GM21390 (cell line): ENCODE data around the gene CCDC27.
A peak's percentile ranks its signal among the peaks of the same experiment; 100 is the strongest.

ENCODE experiments used
- ATAC-seq: cut with Tn5 transposase; IDR thresholded peaks from one replicate; pipeline ENCODE4 v1.9.1; 2021; ENCODE audit not compliant: unreplicated experiment

Gene CCDC27

DNA sequence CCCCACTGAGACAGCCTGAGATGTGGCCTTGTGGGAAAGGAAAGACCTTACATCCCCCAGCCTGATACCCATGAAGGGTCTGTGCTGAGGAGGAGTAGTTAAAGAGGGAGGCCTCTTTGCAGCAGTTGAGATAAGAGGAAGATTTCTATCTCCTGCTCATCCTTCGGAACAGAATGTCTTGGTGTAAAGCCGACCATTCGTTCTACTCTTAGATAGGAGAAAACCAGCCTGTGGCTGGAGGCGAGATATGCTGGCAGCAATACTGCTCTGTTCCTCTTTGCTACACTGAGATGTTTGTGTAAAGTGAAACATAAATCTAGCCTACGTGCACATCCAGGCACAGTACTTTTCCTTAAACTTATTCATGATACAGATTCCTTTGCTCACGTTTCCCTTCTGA, 1.5 kb upstream of the CCDC27 start:
- ATAC-seq, result no peak

GRCh38 chr1:3753656-3754454, 1.6 kb downstream of the CCDC27 start:
- ATAC-seq, result no peak

GRCh38 chr1:3756394-3756793, 4.1 kb downstream of the CCDC27 start:
- ATAC-seq, result no peak

DNA sequence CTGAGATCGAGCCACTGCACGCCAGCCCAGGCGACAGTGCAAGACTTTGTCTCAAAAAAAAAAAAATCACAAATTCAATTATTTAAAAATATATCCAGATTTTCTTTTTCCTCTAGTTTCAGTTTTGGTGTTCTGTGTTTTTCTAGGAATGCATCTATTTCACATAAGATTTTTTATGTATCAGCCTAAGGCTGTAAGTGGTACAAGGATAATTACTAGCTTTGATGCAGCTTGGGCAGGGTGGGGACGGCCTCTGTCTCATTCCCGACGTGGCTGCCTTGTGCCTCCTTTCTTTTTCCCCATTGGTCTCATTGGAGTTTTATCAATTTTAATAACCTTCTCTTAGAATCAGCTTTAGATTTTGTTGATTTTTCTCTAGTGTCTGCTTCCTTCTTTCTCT, 6.9 kb downstream of the CCDC27 start:
- ATAC-seq, result no peak

DNA sequence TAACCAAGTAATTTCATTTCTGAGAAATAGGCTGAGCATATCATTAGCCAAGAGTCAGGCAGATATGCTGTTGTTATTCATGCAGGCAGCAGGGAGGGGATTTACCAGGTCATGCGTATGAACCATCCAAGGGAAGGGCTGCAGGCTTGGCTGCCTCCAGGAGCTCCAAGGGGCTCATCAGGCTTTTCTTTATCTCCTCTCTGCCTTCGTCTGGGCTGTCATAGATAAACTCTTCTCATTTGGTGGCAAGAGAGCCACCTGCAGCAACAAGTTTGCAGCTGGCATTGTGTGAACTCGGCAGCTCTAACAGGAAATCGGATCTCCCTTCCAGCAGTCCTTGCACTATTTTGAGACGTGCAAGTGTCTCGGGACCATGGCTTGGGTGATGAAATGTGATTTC, 7.5 kb downstream of the CCDC27 start:
- no peak for ATAC-seq

- no peak for ATAC-seq
These were observed 9.2 kb downstream of the CCDC27 start for GRCh38 chr1:3761296-3762010.

DNA sequence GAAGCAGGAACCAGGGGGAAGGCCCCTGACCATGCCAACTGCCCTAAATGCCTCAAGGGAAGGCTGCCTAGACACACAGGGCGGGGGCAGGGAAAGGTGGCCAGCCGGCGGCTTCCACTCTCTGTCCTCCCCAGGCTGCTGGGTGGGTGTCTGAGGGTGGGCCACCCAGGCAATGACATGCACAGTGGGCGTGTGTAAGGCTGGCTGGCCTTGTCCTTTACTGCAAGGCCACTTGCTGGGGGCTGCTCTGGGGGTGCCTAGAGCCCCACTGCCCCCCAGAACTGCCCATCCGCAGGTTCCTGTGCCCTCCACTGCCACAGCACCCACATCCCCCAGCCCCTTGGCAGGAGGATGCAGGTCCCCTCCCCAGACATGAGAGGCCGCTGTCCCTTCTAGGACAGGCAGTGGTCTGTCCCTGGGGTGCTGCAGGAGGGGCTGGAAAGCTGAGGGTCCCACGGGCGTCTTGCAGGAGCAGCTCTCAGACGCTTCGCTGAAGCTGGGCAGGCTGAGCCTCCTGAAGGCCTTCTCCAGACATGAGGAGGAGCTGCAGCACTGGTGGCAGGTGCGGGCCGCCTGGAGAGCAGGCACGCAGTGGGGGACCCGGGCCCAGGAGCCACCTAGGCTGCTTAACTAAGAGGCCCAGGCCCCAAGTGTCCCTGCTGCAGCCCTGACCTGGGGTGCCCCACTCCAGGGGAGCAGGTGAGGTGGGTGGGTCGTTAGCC, 10.1 kb downstream of the CCDC27 start:
- ATAC-seq, result no peak

- no peak for ATAC-seq
These were observed 10.6 kb downstream of the CCDC27 start for GRCh38 chr1:3762873-3763228.

DNA sequence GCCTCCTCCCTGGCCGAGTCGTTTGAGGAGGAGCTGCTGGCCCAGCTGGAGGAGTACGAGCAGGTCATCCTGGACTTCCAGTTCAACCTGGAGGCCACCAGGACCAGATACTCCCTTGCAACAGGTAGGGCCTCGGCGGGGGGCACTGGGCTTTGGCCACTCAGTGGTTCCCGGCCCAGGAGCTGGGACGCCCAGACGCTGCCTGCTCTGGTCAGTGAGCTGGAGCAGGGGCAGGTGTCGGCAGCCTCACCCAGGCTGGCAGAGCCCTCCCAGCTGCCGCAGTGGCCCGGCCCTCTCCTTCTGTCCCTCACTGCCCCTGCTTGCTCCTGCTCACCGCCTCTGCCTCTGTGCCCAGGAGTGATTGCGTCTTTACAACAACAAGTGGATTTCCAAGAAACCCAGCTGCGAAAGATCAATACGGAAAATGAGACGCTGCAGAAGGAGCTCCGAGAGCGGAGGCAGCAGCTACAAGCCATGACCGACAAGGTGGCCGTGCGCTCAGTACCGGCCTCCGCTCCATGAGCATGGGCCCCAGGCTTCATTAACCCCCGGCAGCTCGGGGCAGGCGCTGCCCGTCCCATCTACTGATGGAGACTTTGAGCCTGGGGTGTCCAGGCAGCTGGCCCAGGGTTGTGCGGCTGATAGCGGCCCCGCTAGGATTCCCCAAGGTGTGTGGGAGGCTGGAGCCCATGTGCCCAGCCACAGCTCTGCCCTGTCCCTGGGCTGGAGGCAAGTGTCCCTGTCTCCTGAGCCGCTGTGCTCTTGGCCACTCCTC, 11.3 kb downstream of the CCDC27 start:
- no peak for ATAC-seq

GRCh38 chr1:3767328-3767925, 15.2 kb downstream of the CCDC27 start:
- ATAC-seq, result no peak

DNA sequence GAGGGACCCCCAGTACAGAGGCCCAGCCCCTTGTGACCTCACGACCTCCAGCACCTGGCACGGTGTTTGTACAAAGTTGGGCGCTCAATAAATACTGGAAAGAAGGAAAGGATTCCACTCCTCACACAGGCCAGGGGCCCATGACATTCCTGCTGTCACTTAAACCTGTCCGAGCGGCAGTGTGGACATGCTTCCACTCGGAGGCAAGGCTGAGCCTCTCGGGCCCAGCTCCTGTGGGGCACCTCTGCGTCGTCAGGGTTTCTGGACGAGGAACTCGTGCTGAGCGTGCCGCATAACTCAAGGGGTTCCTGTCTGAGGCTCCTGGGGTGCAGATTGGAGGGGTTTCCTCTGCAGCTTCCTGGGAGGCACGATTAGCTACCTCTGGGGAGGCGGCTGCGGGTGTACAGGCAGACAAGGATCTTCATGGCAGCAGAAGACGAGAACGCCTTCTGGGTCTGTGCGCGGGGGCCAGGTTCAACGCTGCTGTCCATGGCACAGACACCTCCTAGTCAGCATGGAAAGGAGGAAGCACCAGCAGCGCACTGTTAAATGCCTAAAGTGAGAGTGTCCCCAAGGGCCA, 16.7 kb downstream of the CCDC27 start:
- ATAC-seq, result no peak

GRCh38 chr1:3770047-3770765, 18.0 kb downstream of the CCDC27 start:
- no peak for ATAC-seq

DNA sequence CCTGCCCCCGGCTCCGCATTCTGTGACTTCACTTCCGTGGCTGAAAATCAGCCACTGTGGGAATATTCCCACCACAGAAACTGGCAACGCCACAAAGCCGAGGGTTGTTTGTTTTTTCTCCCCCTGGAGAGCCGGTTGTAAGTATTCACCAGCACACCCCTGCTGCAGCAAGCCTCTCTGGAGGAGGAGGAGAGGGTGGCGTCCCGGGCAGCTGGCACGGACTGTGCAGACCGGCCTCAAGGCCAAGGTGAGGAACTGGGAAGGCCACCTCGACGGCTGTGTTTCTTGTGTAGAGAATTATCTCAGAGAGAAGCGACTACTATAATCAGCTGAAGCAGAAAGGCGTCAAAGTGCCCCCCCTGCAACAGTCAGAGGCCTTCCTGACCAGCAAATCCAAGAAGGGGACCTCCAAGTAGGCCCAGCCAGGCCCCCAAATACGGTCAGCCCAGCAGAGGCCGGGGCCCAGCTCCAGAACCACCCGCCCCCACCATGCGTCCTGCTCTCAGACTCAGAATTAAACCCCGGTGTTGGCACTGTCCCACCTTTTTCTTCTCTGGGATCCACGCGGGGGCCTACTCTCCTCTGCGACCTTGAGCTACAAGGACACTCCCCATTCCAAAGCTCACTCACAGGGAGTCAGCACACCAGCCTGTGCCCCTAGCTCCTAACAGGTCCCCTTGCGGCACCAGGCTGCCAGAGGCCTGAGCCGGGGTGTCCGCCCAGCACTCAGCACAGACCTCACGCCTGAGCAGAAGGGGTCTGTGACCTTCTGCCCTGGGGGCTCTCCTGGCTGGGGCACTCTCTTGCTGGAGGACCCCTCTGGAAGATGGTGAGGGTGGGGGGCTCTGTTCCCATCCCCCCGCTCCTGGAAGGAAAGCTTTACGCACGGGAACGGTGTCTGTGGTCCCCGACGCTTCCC, 19.1 kb downstream of the CCDC27 start:
- no peak for ATAC-seq

- ATAC-seq, result peak; percentile 62
These were observed 19.9 kb downstream of the CCDC27 start for GRCh38 chr1:3772027-3772714.

GRCh38 chr1:3772715-3773571, 20.7 kb downstream of the CCDC27 start, which contains the start of gene SMIM1:
TSS of gene SMIM1 (plus strand) at chr1:3772749. CDS start at chr1:3775374, 2,625 bp downstream.
- ATAC-seq, result peak; percentile 22

- ATAC-seq, result no peak
These were observed 21.5 kb downstream of the CCDC27 start for GRCh38 chr1:3773572-3774275.
